H1 (cell line): ENCODE results near the gene UGT1A8.

Experiments
- BRCA1 ChIP-seq: IDR thresholded peaks from 2 replicates; pipeline ENCODE4 v1.6.1; 2012; ENCODE audit warnings: low read depth, low read length, improper control_type of control experiment
- CBX5 ChIP-seq: fragments of 300-800, 300-1000 bp; sonication (generic); IDR thresholded peaks from 2 replicates; pipeline ENCODE4 v1.7.1; 2016; ENCODE audit warnings: antibody characterized with exemption, low read length, low read depth
- CTCF ChIP-seq, 3 experiments: IDR thresholded peaks; 1 replicate in 2 of 3; 2 replicates in 1 of 3; pipeline versions ENCODE4 v1.5.1 to v1.6.1; 2011; ENCODE audit warnings: low read length in 3 of 3, mild to moderate bottlenecking in 3 of 3, inconsistent platforms in 2 of 3, low read depth in 1 of 3, moderate library complexity in 1 of 3; ENCODE audit not compliant: insufficient read depth in 1 of 3; ENCODE audit errors: control extremely low read depth in 1 of 3
- EZH2 ChIP-seq: fragments of 200-600 bp; sonication (generic); IDR thresholded peaks from 2 replicates; pipeline ENCODE4 v1.7.1; 2012; ENCODE audit warnings: low read depth, mild to moderate bottlenecking, moderate library complexity, low read length, inconsistent platforms; ENCODE audit not compliant: severe bottlenecking
- FOSL1 ChIP-seq: IDR thresholded peaks from 2 replicates; pipeline ENCODE4 v1.6.1; 2011; ENCODE audit warnings: mild to moderate bottlenecking, low read depth, low read length, moderate library complexity; ENCODE audit not compliant: insufficient read depth
- JUN ChIP-seq: IDR thresholded peaks from 2 replicates; pipeline ENCODE4 v1.6.1; 2011; ENCODE audit warnings: low read depth, mild to moderate bottlenecking, improper control_type of control experiment, low read length
- POLR2A ChIP-seq, 2 experiments: IDR thresholded peaks; 1 replicate in 1 of 2; 2 replicates in 1 of 2; pipeline ENCODE4 v1.6.1; 2011; ENCODE audit warnings: low read depth in 2 of 2, low read length in 2 of 2, mild to moderate bottlenecking in 2 of 2; ENCODE audit errors: control extremely low read depth in 1 of 2
- RFX5 ChIP-seq: IDR thresholded peaks from 2 replicates; pipeline ENCODE4 v1.6.1; 2011; ENCODE audit warnings: low read depth, low read length, improper control_type of control experiment, borderline replicate concordance
- SIN3A ChIP-seq, 2 experiments: IDR thresholded peaks in 1 of 2; conservative IDR thresholded peaks in 1 of 2; 2 replicates each; pipeline ENCODE4 v1.6.1; 2011 to 2012; ENCODE audit warnings: low read length in 2 of 2, improper control_type of control experiment in 1 of 2, low read depth in 1 of 2, mild to moderate bottlenecking in 1 of 2
- SRF ChIP-seq: IDR thresholded peaks from 2 replicates; pipeline ENCODE4 v1.6.1; 2011; ENCODE audit warnings: mild to moderate bottlenecking, low read depth, low read length, moderate library complexity
- SUZ12 ChIP-seq: fragments of 200-600 bp; sonication (generic); IDR thresholded peaks from 2 replicates; pipeline ENCODE4 v1.6.1; 2012; ENCODE audit warnings: mild to moderate bottlenecking, inconsistent platforms, low read length, moderate library complexity, mixed read lengths
- ZNF274 ChIP-seq: IDR thresholded peaks from 2 replicates; pipeline ENCODE4 v1.7.0; 2012; ENCODE audit warnings: low read length, borderline replicate concordance; ENCODE audit errors: extremely low read depth

DNA sequence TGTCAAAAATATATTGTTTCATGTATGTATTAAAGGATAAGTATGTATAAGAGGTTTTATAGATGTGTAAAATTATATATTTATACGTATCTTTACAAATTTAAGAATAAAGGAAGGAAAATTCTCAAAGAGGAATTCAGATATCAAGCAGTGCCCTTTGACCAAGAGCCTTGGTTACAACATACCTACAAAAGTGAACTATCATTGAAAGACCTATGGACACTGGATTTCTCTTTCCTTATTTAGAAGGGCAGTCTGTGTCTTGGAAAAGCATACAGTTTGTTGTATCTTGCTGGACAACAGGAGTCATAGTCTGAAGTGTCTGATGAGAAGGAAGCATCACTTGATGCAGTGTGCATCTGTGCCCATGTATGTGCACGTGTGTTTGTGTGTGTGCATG, 29.0 kb upstream of the UGT1A8 start:
- TF ChIP-seq ZNF274: no peak
- no peak for TF ChIP-seq BRCA1
- TF ChIP-seq CTCF (IDR thresholded peaks at IDR 0.05; ENCODE audit: control extremely low read depth in 1 of 3, insufficient read depth in 1 of 3, low read depth in 1 of 3, low read length in 3 of 3): no peak
- TF ChIP-seq POLR2A (IDR thresholded peaks at IDR 0.05; ENCODE audit: control extremely low read depth in 1 of 2, low read depth in 2 of 2, low read length in 2 of 2): no peak
- no peak for TF ChIP-seq FOSL1
- no peak for TF ChIP-seq RFX5
- no peak for TF ChIP-seq EZH2
- no peak for TF ChIP-seq SUZ12
- no peak for TF ChIP-seq JUN
- TF ChIP-seq CBX5: no peak
- TF ChIP-seq SRF: no peak
- no peak for TF ChIP-seq SIN3A (conservative IDR thresholded peaks at IDR 0.05 in 1 of 2, IDR thresholded peaks at IDR 0.05 in 1 of 2; ENCODE audit: low read depth in 1 of 2, low read length in 2 of 2)
